Chondrocyte (in vitro differentiated cells): ENCODE results near the gene CYP8B1. TPM values are rescaled to one million over a fixed set of nuclear protein-coding genes. Genes with fewer than 3 reads are reported as not detected.

ENCODE experiments used
- DNase-seq: peaks from one replicate; pipeline ENCODE4 v3.0.0; 2021; ENCODE audit warnings: mixed read lengths, low spot score
- H3K27ac Mint-ChIP-seq: one replicate; pipeline ENCODE4 v1.8.0; 2021; ENCODE audit warnings: mild to moderate bottlenecking, moderate library complexity, mixed read lengths; ENCODE audit not compliant: unreplicated experiment
- H3K27me3 Mint-ChIP-seq: 2 replicates; pipeline ENCODE4 v1.8.0; 2021; ENCODE audit warnings: low read depth, mixed read lengths
- H3K36me3 Mint-ChIP-seq: 2 replicates; pipeline ENCODE4 v1.8.0; 2021; ENCODE audit warnings: low read depth, mixed read lengths
- H3K4me1 Mint-ChIP-seq: 2 replicates; pipeline ENCODE4 v1.8.0; 2021; ENCODE audit warnings: low read depth, mild to moderate bottlenecking, mixed read lengths
- H3K4me3 Mint-ChIP-seq: one replicate; pipeline ENCODE4 v1.8.0; 2021; ENCODE audit warnings: mild to moderate bottlenecking, moderate library complexity, mixed read lengths; ENCODE audit not compliant: unreplicated experiment
- H3K9me3 Mint-ChIP-seq: 2 replicates; pipeline ENCODE4 v1.8.0; 2021; ENCODE audit warnings: low read depth, mixed read lengths
- total RNA-seq: library from RNA; stranded (reverse); gene quantifications from 3 replicates; pipeline ENCODE4 v1.2.1, GENCODE V29; 2021
- TF ChIP-seq, protein P1 (sequence below): fragments of 200-600 bp; sonication (generic); IDR thresholded peaks from 2 replicates; pipeline ENCODE4 v1.5.0; 2021; ENCODE audit warnings: antibody characterized with exemption, mild to moderate bottlenecking, moderate library complexity

CYP8B1 gene
- total RNA-seq, 1 donor from 2014 or later: not detected

DNA sequence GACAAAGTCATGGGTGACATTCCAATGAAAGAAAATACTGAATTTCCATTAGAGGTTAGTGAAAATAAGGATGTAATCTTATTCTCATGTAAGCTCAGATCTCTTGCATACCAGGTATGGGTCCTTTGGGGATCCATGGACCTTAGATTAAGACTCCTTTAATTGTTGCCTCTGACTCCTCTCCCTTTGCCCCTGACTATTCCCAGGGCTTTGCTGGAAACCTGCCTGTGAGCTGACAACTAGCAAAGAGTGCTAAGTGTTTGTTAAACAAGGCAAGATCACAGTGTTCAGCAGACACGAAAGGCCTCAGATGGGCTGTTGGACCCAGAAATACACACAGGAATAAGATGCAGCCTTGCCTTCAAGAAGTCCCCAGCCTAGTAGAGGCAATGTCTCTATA, 34.3 kb downstream of the CYP8B1 start:
- no peaks in the 10 kb centered on the region for H3K9me3 Mint-ChIP-seq
- TF ChIP-seq, protein P1, sequence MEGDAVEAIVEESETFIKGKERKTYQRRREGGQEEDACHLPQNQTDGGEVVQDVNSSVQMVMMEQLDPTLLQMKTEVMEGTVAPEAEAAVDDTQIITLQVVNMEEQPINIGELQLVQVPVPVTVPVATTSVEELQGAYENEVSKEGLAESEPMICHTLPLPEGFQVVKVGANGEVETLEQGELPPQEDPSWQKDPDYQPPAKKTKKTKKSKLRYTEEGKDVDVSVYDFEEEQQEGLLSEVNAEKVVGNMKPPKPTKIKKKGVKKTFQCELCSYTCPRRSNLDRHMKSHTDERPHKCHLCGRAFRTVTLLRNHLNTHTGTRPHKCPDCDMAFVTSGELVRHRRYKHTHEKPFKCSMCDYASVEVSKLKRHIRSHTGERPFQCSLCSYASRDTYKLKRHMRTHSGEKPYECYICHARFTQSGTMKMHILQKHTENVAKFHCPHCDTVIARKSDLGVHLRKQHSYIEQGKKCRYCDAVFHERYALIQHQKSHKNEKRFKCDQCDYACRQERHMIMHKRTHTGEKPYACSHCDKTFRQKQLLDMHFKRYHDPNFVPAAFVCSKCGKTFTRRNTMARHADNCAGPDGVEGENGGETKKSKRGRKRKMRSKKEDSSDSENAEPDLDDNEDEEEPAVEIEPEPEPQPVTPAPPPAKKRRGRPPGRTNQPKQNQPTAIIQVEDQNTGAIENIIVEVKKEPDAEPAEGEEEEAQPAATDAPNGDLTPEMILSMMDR: no peak

DNA sequence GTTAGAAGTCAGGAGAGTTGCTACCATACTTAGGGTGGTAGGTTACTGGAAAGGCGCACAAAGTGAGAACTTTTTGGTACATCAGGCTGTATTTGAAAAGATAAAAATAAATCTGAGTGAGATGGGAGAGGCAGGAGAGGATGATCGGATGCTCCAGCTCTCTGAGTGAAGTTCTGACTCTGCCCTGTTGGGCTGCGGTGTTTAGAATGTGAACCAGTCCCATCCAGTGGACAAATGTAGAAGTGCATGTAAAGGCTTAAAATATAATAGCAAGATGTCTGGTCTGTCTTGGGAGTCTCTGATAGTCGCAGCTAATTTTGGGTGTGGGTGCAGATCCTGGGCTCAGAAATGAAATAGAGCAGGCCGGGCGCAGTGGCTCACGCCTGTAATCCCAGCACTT, 36.1 kb downstream of the CYP8B1 start:
- TF ChIP-seq, protein P1: peak; percentile 82
- DNase-seq: no peak
- H3K36me3 Mint-ChIP-seq: no peaks in the 10 kb centered on the region
- no peak overlapping the region for H3K27ac Mint-ChIP-seq
- H3K4me1 Mint-ChIP-seq: peaks cover 22% of the 10 kb centered on the region
- H3K27me3 Mint-ChIP-seq: peaks cover 9% of the 10 kb centered on the region
- H3K4me3 Mint-ChIP-seq: no peak overlapping the region
- no peaks in the 10 kb centered on the region for H3K9me3 Mint-ChIP-seq

More for the DNA sequence above, 34.3 kb downstream of the CYP8B1 start:
- Mint-ChIP-seq H3K4me1 (peaks cover 32% of the 10 kb centered on the region), H3K27ac (no peak overlapping the region), H3K36me3 (no peaks in the 10 kb centered on the region), H3K4me3 (no peak overlapping the region), H3K27me3 (peaks cover 4% of the 10 kb centered on the region)
- no peak for DNase-seq

DNA sequence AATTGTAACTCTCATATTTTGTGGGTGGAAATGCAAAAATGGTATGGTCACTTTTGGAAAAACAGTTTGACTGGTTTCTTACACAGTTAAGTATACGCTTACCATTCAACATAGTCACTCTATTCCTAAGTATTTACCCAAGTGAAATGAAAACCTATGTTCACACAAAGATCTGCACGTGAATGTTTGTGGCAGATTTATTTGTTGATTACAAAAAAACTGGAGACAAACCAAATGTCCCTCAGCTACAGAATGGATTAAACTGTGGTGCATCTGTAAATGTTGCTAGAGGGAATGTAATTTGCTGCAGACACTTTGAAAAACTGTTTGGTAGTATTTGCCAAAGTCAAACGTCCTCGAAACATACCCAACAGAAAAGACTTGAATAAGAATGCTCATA, 37.1 kb downstream of the CYP8B1 start:
- Mint-ChIP-seq H3K27me3 (peaks cover 9% of the 10 kb centered on the region), H3K4me1 (peaks cover 12% of the 10 kb centered on the region)
- TF ChIP-seq, protein P1: no peak

DNA sequence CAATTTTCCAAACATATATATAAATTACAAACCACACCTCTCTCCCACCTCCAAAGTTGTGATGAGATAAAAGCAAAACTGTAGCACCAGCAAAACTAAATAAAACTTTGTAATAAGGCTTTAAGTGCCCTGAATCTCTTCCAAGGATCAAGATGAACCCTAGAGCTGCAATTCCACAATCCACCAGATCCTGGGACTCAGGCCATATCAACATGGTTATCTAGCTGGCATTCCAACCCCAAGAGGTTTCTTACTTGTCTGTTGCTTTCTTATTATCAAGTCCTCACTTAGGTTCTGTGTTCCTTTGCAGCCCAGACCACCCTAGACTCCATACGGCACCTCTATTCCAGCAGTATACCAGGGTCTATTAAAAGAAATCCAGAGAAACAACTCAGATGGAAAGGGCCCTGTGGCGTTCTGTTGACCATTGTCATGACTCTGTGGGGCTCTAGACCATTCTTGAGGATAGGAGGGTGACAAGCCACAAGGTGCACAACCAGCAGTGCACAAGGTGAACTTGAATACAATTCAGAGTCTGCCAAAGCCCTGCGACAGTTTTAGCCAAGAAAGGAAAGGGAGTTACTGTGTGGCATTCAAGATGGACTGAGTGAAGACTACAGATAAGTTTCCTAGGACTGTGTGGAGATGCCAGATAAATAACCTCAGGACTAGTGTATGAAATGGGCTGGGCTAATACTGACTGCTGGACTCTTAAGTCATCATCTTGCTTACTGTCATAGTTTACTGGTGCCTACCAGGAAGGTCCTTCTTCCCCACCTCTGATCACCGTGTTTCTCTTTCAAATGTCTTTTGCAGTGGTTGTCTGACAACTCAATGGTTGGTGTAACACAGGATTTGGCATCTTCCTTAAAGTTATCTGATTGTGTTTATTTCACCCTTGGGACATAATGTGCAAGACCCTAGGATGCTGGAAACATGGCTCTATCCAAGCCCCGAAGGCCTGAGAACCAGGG, 39.2 kb downstream of the CYP8B1 start:
- no peak overlapping the region for H3K4me3 Mint-ChIP-seq
- TF ChIP-seq, protein P1: no peak
- H3K4me1 Mint-ChIP-seq: peaks cover 7% of the 10 kb centered on the region
- DNase-seq: no peak
- no peaks in the 10 kb centered on the region for H3K9me3 Mint-ChIP-seq
- no peak overlapping the region for H3K27ac Mint-ChIP-seq
- no peaks in the 10 kb centered on the region for H3K36me3 Mint-ChIP-seq
- H3K27me3 Mint-ChIP-seq: peaks cover 9% of the 10 kb centered on the region

More for the DNA sequence above, 37.1 kb downstream of the CYP8B1 start:
- DNase-seq: no peak
- Mint-ChIP-seq H3K4me3 (no peak overlapping the region), H3K9me3 (no peaks in the 10 kb centered on the region), H3K36me3 (no peaks in the 10 kb centered on the region), H3K27ac (no peak overlapping the region)

DNA sequence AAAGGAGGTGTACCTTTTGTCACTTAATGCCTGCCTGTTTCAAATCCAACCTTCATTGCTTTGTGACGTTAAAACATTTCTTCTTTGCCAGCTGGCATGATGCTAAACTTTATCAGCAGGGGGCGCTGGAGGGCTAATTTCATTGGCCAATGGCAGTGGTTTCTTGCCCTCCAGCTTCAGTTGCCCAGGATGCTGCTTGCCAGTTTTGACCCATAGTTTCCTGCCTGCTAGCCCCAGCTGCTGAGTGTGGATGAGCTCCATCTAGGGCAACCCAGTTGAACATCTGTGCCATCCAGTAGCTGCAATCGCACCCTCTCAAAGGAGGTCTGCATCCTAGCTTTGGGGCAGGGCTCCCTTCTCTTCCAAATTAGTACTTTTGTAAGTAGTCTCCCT, 44.4 kb downstream of the CYP8B1 start:
- Mint-ChIP-seq H3K27me3 (peaks cover 21% of the 10 kb centered on the region), H3K4me3 (no peak overlapping the region), H3K36me3 (no peaks in the 10 kb centered on the region), H3K9me3 (no peaks in the 10 kb centered on the region), H3K27ac (no peak overlapping the region), H3K4me1 (peaks cover 3% of the 10 kb centered on the region)
- TF ChIP-seq, protein P1: peak; percentile 84
- DNase-seq: no peak
